Aorta (tissue), 5 donors: ENCODE data around the gene RNF208. TPM values are rescaled to one million over a fixed set of nuclear protein-coding genes. Genes with fewer than 3 reads are reported as not detected.

Experiments used
- ATAC-seq: fragments of 200-7000 bp; cut with Tn5 transposase; one replicate; pipeline ENCODE4 v1.9.1; 2022; ENCODE audit warnings: moderate library complexity; ENCODE audit not compliant: low FRiP score
- DNase-seq, 2 donors: peaks; one replicate each; pipeline ENCODE4 v3.0.0-alpha.2; 2020
- H3K27ac ChIP-seq, 2 donors: one replicate each; pipeline ENCODE4 v1.5.1; 2013; ENCODE audit warnings: low read length in 2 of 2, mild to moderate bottlenecking in 2 of 2, moderate library complexity in 2 of 2, control low read depth in 1 of 2, inconsistent platforms in 1 of 2, low read depth in 1 of 2
- H3K27me3 ChIP-seq, 2 donors: one replicate each; pipeline ENCODE4 v1.6.1; 2013; ENCODE audit warnings: control low read depth in 1 of 2, low read length in 1 of 2, mild to moderate bottlenecking in 1 of 2, moderate library complexity in 1 of 2; ENCODE audit not compliant: insufficient read depth in 2 of 2, control insufficient read depth in 1 of 2
- H3K36me3 ChIP-seq, 2 donors: one replicate each; pipeline ENCODE4 v1.6.1; 2013; ENCODE audit warnings: control low read depth in 1 of 2, low read length in 1 of 2, mild to moderate bottlenecking in 1 of 2; ENCODE audit not compliant: insufficient read depth in 2 of 2, control insufficient read depth in 1 of 2
- H3K4me1 ChIP-seq, 2 donors: one replicate each; pipeline ENCODE4 v1.6.1; 2013; ENCODE audit warnings: low read length in 2 of 2, control low read depth in 1 of 2, mild to moderate bottlenecking in 1 of 2, moderate library complexity in 1 of 2; ENCODE audit not compliant: insufficient read depth in 2 of 2, control insufficient read depth in 1 of 2
- H3K4me3 ChIP-seq, 2 donors: one replicate each; pipeline ENCODE4 v1.5.1; 2013; ENCODE audit warnings: low read length in 2 of 2, control low read depth in 1 of 2, mild to moderate bottlenecking in 1 of 2
- H3K9me3 ChIP-seq: one replicate; pipeline ENCODE4 v1.6.1; 2013; ENCODE audit warnings: mild to moderate bottlenecking, low read length; ENCODE audit not compliant: control insufficient read depth
- WGBS, 2 donors: extraction: QIAGEN DNeasy Blood & Tissue Kit; methylation state at CpG; one replicate each; pipeline ENCODE4 v1.1.7; 2013; 5-methylcytosine and 5-hydroxymethylcytosine counted together
- intact Hi-C, 2 donors: fragments of 100-400 bp; cut with DNase I; formaldehyde crosslinking; loops; one replicate each; pipeline versions ENCODE4 v1.14.2 to v1.15.0; 2022
- polyA plus RNA-seq, 2 donors: library from polyadenylated mRNA; stranded (reverse); fragments of 200-250 nt; gene quantifications; one replicate each; pipeline ENCODE4 v1.2.3, GENCODE V29; 2013
- total RNA-seq, 2 donors: library from RNA; stranded (reverse); fragmentation: NEBNext Ultra II Directional; extraction: Animal tissue kit (Norgen Biotek cat#: 25700); gene quantifications; one replicate each; pipeline ENCODE4 v1.2.1, GENCODE V29; 2021
- donor health status: healthy with polysubstance abuse.
- donor health status: Bipolar disorder and iron deficiency.
- donor health status: DM: no; HTN: no; CAD: no.
- donor health status: DM: no; HTN: no; CAD: no.
- donor health status: DM: yes; HTN: yes; CAD: no.

The RNF208 gene
- total and polyA plus RNA-seq, 4 donors, result 2.2 to 11.8 (median 3.1) TPM

GRCh38 chr9:137231372-137232039 lies 9.5 kb upstream of the RNF208 start:
- Histone ChIP-seq H3K4me1 (no peaks in the 10 kb centered on the region), H3K4me3 (no peak overlapping the region), H3K27ac (no peak overlapping the region), H3K27me3 (no peaks in the 10 kb centered on the region), H3K36me3 (no peaks in the 10 kb centered on the region), H3K9me3 (no peaks in the 10 kb centered on the region)
- ATAC-seq (no peak), DNase-seq (no peak)
- intact Hi-C loops, result no loop called here
- WGBS, 2 donors, result 82 to 90% methylated on average over 19 to 23 of the region's 23 CpGs

- intact Hi-C loops, result no loop called here
- 70 to 78% methylated on average over 13 to 14 of the region's 14 CpGs for WGBS, 2 donors
- Histone ChIP-seq H3K9me3 (no peaks in the 10 kb centered on the region), H3K27ac (no peak within 1 kb of the TSS), H3K27me3 (no peaks in the 10 kb centered on the region), H3K36me3 (no peaks in the 10 kb centered on the region), H3K4me1 (no peaks in the 10 kb centered on the region), H3K4me3 (no peak within 1 kb of the TSS)
- DNase-seq (no peak), ATAC-seq (no peak)
Measured at GRCh38 chr9:137230705-137231371, 8.8 kb upstream of the RNF208 start, which contains the start of gene SLC34A3. SLC34A3 (plus strand) TSS chr9:137230901; CDS start chr9:137231703, 802 bp downstream.

- Histone ChIP-seq H3K4me3 (no peak overlapping the region), H3K9me3 (no peaks in the 10 kb centered on the region), H3K27ac (no peak overlapping the region), H3K27me3 (no peaks in the 10 kb centered on the region), H3K4me1 (no peaks in the 10 kb centered on the region), H3K36me3 (no peaks in the 10 kb centered on the region)
- no peak for DNase-seq
- WGBS, 2 donors, result 60 to 61% methylated on average over 28 to 31 of the region's 31 CpGs
- intact Hi-C loops, result loop anchor here (2.0 to 5.0 kb wide), 2 partner anchors 107 to 108 kb away; no protein-coding TSS in a partner anchor
- no peak for ATAC-seq
Measured at GRCh38 chr9:137229903-137230704, 8.1 kb upstream of the RNF208 start.

- intact Hi-C loops, result loop anchor here (2.0 to 5.0 kb wide), 2 partner anchors 106 to 107 kb away; no protein-coding TSS in a partner anchor
- DNase-seq (no peak), ATAC-seq (no peak)
- Histone ChIP-seq H3K27ac (no peak overlapping the region), H3K36me3 (no peaks in the 10 kb centered on the region), H3K4me3 (no peak overlapping the region), H3K4me1 (no peaks in the 10 kb centered on the region), H3K27me3 (no peaks in the 10 kb centered on the region), H3K9me3 (no peaks in the 10 kb centered on the region)
- WGBS, 2 donors, result 33 to 42% methylated on average over 27 of the region's 27 CpGs
Measured at GRCh38 chr9:137228968-137229896, 7.2 kb upstream of the RNF208 start.

- Histone ChIP-seq H3K9me3 (no peaks in the 10 kb centered on the region), H3K27ac (no peak overlapping the region), H3K4me1 (no peaks in the 10 kb centered on the region), H3K4me3 (no peak overlapping the region), H3K36me3 (no peaks in the 10 kb centered on the region), H3K27me3 (no peaks in the 10 kb centered on the region)
- DNase-seq (no peak), ATAC-seq (no peak)
- 78 to 80% methylated on average over 24 to 29 of the region's 29 CpGs for WGBS, 2 donors
- intact Hi-C loops, result loop anchor here (2.0 to 5.0 kb wide), 2 partner anchors 106 kb away; no protein-coding TSS in a partner anchor
Measured at GRCh38 chr9:137228506-137228967, 6.5 kb upstream of the RNF208 start.

GRCh38 chr9:137227853-137228505 lies 5.9 kb upstream of the RNF208 start:
- WGBS, 2 donors, result 42 to 51% methylated on average over 11 to 18 of the region's 18 CpGs
- Histone ChIP-seq H3K4me3 (no peak overlapping the region), H3K27me3 (no peaks in the 10 kb centered on the region), H3K36me3 (no peaks in the 10 kb centered on the region), H3K4me1 (no peaks in the 10 kb centered on the region), H3K27ac (no peak overlapping the region), H3K9me3 (no peaks in the 10 kb centered on the region)
- intact Hi-C loops, result loop anchor here (2.0 to 5.0 kb wide), 2 partner anchors 105 to 106 kb away; no protein-coding TSS in a partner anchor
- DNase-seq (no peak), ATAC-seq (no peak)

- intact Hi-C loops, result loop anchor here in 1 of 2 donors (5.0 kb wide), 1 partner anchor 105 kb away; no protein-coding TSS in a partner anchor
- Histone ChIP-seq H3K4me1 (no peaks in the 10 kb centered on the region), H3K27ac (no peak within 1 kb of the TSS), H3K9me3 (no peaks in the 10 kb centered on the region), H3K27me3 (no peaks in the 10 kb centered on the region), H3K36me3 (no peaks in the 10 kb centered on the region), H3K4me3 (no peak within 1 kb of the TSS)
- DNase-seq, result peak; percentile 80 to 91
- 28 to 31% methylated on average over 25 of the region's 25 CpGs for WGBS, 2 donors
- no peak for ATAC-seq
Measured at GRCh38 chr9:137227054-137227852, 5.2 kb upstream of the RNF208 start, which contains the start of gene RNF224. RNF224 (plus strand) TSS chr9:137227502; CDS start chr9:137228336, 834 bp downstream.
